ENCODE measurements around the gene MINDY3. TPM values are rescaled to one million over a fixed set of nuclear protein-coding genes. Genes with fewer than 3 reads are reported as not detected.
"Not testable (repeated sequence)": the region's sequence is repeated elsewhere in the genome, so short reads cannot be mapped to it uniquely, and the experiment has no call there.

MINDY3 gene
- total RNA-seq, 6 experiments from 2014 or later, result 25.2 to 31.4 (median 28.4) TPM

- Mint-ChIP-seq H3K4me3 (no peak overlapping the region), H3K4me1 (ENCODE audit: low read depth) (no peaks in the 10 kb centered on the region), H3K27me3 (ENCODE audit: insufficient read depth) (peaks cover 19% of the 10 kb centered on the region), H3K9me3 (no peaks in the 10 kb centered on the region), H3K36me3 (ENCODE audit: low read depth) (no peaks in the 10 kb centered on the region), H3K27ac (no peak overlapping the region)
- TF ChIP-seq CTCF (IDR thresholded peaks at IDR 0.05), result no peak
- DNase-seq, result no peak
These were observed 24.1 kb upstream of the MINDY3 start for GRCh38 chr10:15884447-15884846.

GRCh38 chr10:15881542-15881941 is 21.2 kb upstream of the MINDY3 start:
- DNase-seq, result no peak
- H3K27me3 Mint-ChIP-seq (ENCODE audit: insufficient read depth), result peaks cover 17% of the 10 kb centered on the region
- H3K4me3 Mint-ChIP-seq, result no peak overlapping the region
- no peaks in the 10 kb centered on the region for H3K4me1 Mint-ChIP-seq (ENCODE audit: low read depth)
- no peak overlapping the region for H3K27ac Mint-ChIP-seq
- no peak for TF ChIP-seq CTCF (IDR thresholded peaks at IDR 0.05)
- no peaks in the 10 kb centered on the region for H3K9me3 Mint-ChIP-seq
- no peaks in the 10 kb centered on the region for H3K36me3 Mint-ChIP-seq (ENCODE audit: low read depth)

GRCh38 chr10:15879663-15880062 is 19.4 kb upstream of the MINDY3 start:
- H3K27me3 Mint-ChIP-seq (ENCODE audit: insufficient read depth), result peaks cover 8% of the 10 kb centered on the region
- no peak for DNase-seq
- no peaks in the 10 kb centered on the region for H3K4me1 Mint-ChIP-seq (ENCODE audit: low read depth)
- H3K36me3 Mint-ChIP-seq (ENCODE audit: low read depth), result no peaks in the 10 kb centered on the region
- no peak overlapping the region for H3K27ac Mint-ChIP-seq
- no peak for TF ChIP-seq CTCF (IDR thresholded peaks at IDR 0.05)
- H3K4me3 Mint-ChIP-seq, result no peak overlapping the region
- no peaks in the 10 kb centered on the region for H3K9me3 Mint-ChIP-seq

GRCh38 chr10:15879058-15879457 is 18.8 kb upstream of the MINDY3 start:
- no peaks in the 10 kb centered on the region for H3K36me3 Mint-ChIP-seq (ENCODE audit: low read depth)
- no peak overlapping the region for H3K4me3 Mint-ChIP-seq
- DNase-seq, result peak; percentile 46
- TF ChIP-seq CTCF (IDR thresholded peaks at IDR 0.05), result peak; percentile 84
- H3K9me3 Mint-ChIP-seq, result no peaks in the 10 kb centered on the region
- no peak overlapping the region for H3K27ac Mint-ChIP-seq
- no peaks in the 10 kb centered on the region for H3K4me1 Mint-ChIP-seq (ENCODE audit: low read depth)
- H3K27me3 Mint-ChIP-seq (ENCODE audit: insufficient read depth), result peaks cover 8% of the 10 kb centered on the region

GRCh38 chr10:15877836-15878576 is 17.7 kb upstream of the MINDY3 start:
- no peak overlapping the region for H3K27ac Mint-ChIP-seq
- peaks cover 8% of the 10 kb centered on the region for H3K27me3 Mint-ChIP-seq (ENCODE audit: insufficient read depth)
- no peak for TF ChIP-seq CTCF (IDR thresholded peaks at IDR 0.05)
- H3K36me3 Mint-ChIP-seq (ENCODE audit: low read depth), result no peaks in the 10 kb centered on the region
- no peak overlapping the region for H3K4me3 Mint-ChIP-seq
- no peaks in the 10 kb centered on the region for H3K9me3 Mint-ChIP-seq
- H3K4me1 Mint-ChIP-seq (ENCODE audit: low read depth), result no peaks in the 10 kb centered on the region
- DNase-seq, result no peak

- H3K27me3 Mint-ChIP-seq (ENCODE audit: insufficient read depth); DNase-seq; H3K9me3 Mint-ChIP-seq; H3K36me3 Mint-ChIP-seq (ENCODE audit: low read depth); H3K4me1 Mint-ChIP-seq (ENCODE audit: low read depth); H3K27ac Mint-ChIP-seq; H3K4me3 Mint-ChIP-seq: not testable (repeated sequence)
These were observed 16.0 kb upstream of the MINDY3 start for GRCh38 chr10:15876274-15876673.

- not testable (repeated sequence) for H3K27me3 Mint-ChIP-seq (ENCODE audit: insufficient read depth); DNase-seq; H3K4me3 Mint-ChIP-seq; H3K4me1 Mint-ChIP-seq (ENCODE audit: low read depth); H3K27ac Mint-ChIP-seq; H3K9me3 Mint-ChIP-seq; H3K36me3 Mint-ChIP-seq (ENCODE audit: low read depth)
These were observed 12.3 kb upstream of the MINDY3 start for GRCh38 chr10:15872645-15873044.
